KMS-11 (cell line): ENCODE data around the gene SKAP1.
"Not testable (repeated sequence)": the region's sequence is repeated elsewhere in the genome, so short reads cannot be mapped to it uniquely, and the experiment has no call there.

ENCODE experiments used
- H2AFZ ChIP-seq: fragments of 200-600 bp; sonication (generic); 2 replicates; pipeline ENCODE4 v1.6.1; 2016; ENCODE audit warnings: antibody characterized with exemption, mixed run types, low read depth
- H3K27ac ChIP-seq: fragments of 200-600 bp; sonication (generic); 2 replicates; pipeline ENCODE4 v1.6.1; 2016; ENCODE audit warnings: mild to moderate bottlenecking, mixed run types
- H3K27me3 ChIP-seq: fragments of 200-600 bp; sonication (generic); 2 replicates; pipeline ENCODE4 v1.6.1; 2017; ENCODE audit warnings: mild to moderate bottlenecking, low read depth, mixed run types, moderate library complexity; ENCODE audit not compliant: insufficient read depth
- H3K36me3 ChIP-seq: fragments of 200-600 bp; sonication (generic); 2 replicates; pipeline ENCODE4 v1.6.1; 2017; ENCODE audit warnings: mild to moderate bottlenecking, mixed run types; ENCODE audit not compliant: insufficient read depth
- H3K4me1 ChIP-seq: fragments of 200-600 bp; sonication (generic); 2 replicates; pipeline ENCODE4 v1.6.1; 2016; ENCODE audit warnings: mild to moderate bottlenecking, low read depth, mixed run types; ENCODE audit not compliant: poor library complexity, severe bottlenecking
- H3K4me2 ChIP-seq: fragments of 200-600 bp; sonication (generic); 2 replicates; pipeline ENCODE4 v1.7.0; 2016; ENCODE audit warnings: mild to moderate bottlenecking, mixed run types
- H3K4me3 ChIP-seq: fragments of 200-600 bp; sonication (generic); IDR thresholded peaks from 2 replicates; pipeline ENCODE4 v1.6.1; 2017; ENCODE audit warnings: low read depth, low read length, mixed read lengths; ENCODE audit not compliant: insufficient read depth
- H3K79me2 ChIP-seq: fragments of 200-600 bp; sonication (generic); 2 replicates; pipeline ENCODE4 v1.6.1; 2016; ENCODE audit warnings: low read depth, mixed run types; ENCODE audit not compliant: insufficient read depth
- H3K9ac ChIP-seq: fragments of 200-600 bp; sonication (generic); 2 replicates; pipeline ENCODE4 v1.6.1; 2016; ENCODE audit warnings: mild to moderate bottlenecking, mixed run types
- H4K20me1 ChIP-seq: fragments of 200-600 bp; sonication (generic); 2 replicates; pipeline ENCODE4 v1.6.1; 2016; ENCODE audit warnings: mild to moderate bottlenecking, mixed run types; ENCODE audit not compliant: insufficient read depth
- CTCF ChIP-seq: fragments of 200-600 bp; sonication (generic); conservative IDR thresholded peaks from 2 replicates; pipeline ENCODE4 v1.6.1; 2017; ENCODE audit warnings: low read depth, mild to moderate bottlenecking, antibody characterized with exemption, low read length, moderate library complexity, mixed read lengths

SKAP1 gene

GRCh38 chr17:48209973-48210372, 220.0 kb downstream of the SKAP1 start:
- no peak overlapping the region for H2AFZ ChIP-seq
- no peak overlapping the region for H3K27ac ChIP-seq
- no peaks in the 10 kb centered on the region for H4K20me1 ChIP-seq
- no peaks in the 10 kb centered on the region for H3K36me3 ChIP-seq
- no peak overlapping the region for H3K4me2 ChIP-seq
- H3K9ac ChIP-seq, result no peak overlapping the region
- no peak for TF ChIP-seq CTCF
- no peaks in the 10 kb centered on the region for H3K27me3 ChIP-seq
- H3K4me1 ChIP-seq, result no peaks in the 10 kb centered on the region
- no peak overlapping the region for H3K4me3 ChIP-seq
- H3K79me2 ChIP-seq, result no peaks in the 10 kb centered on the region

- Histone ChIP-seq H2AFZ (no peak overlapping the region), H3K27ac (no peak overlapping the region), H3K27me3 (no peaks in the 10 kb centered on the region), H3K79me2 (no peaks in the 10 kb centered on the region), H3K4me2 (no peak overlapping the region), H3K36me3 (no peaks in the 10 kb centered on the region), H3K4me3 (no peak overlapping the region), H3K4me1 (no peaks in the 10 kb centered on the region), H3K9ac (no peak overlapping the region), H4K20me1 (no peaks in the 10 kb centered on the region)
- TF ChIP-seq CTCF, result no peak
Observed at GRCh38 chr17:48207776-48208544, 222.1 kb downstream of the SKAP1 start.

- H2AFZ ChIP-seq, H3K4me3 ChIP-seq, H3K4me1 ChIP-seq, H3K27ac ChIP-seq, H3K36me3 ChIP-seq, H3K9ac ChIP-seq, H3K79me2 ChIP-seq, H3K4me2 ChIP-seq, H3K27me3 ChIP-seq, H4K20me1 ChIP-seq: not testable (repeated sequence)
Observed at GRCh38 chr17:48207036-48207435, 223.0 kb downstream of the SKAP1 start.

- no peak overlapping the region for H3K4me3 ChIP-seq
- TF ChIP-seq CTCF, result no peak
- no peaks in the 10 kb centered on the region for H3K79me2 ChIP-seq
- no peak overlapping the region for H2AFZ ChIP-seq
- no peaks in the 10 kb centered on the region for H3K27me3 ChIP-seq
- H4K20me1 ChIP-seq, result no peaks in the 10 kb centered on the region
- no peaks in the 10 kb centered on the region for H3K4me1 ChIP-seq
- H3K36me3 ChIP-seq, result no peaks in the 10 kb centered on the region
- no peak overlapping the region for H3K9ac ChIP-seq
- H3K27ac ChIP-seq, result no peak overlapping the region
- H3K4me2 ChIP-seq, result no peak overlapping the region
Observed at GRCh38 chr17:48202959-48203358, 227.1 kb downstream of the SKAP1 start.

GRCh38 chr17:48198950-48199541, 231.0 kb downstream of the SKAP1 start:
- H3K79me2 ChIP-seq, result no peaks in the 10 kb centered on the region
- no peaks in the 10 kb centered on the region for H4K20me1 ChIP-seq
- no peak for TF ChIP-seq CTCF
- no peak overlapping the region for H3K4me3 ChIP-seq
- H3K36me3 ChIP-seq, result no peaks in the 10 kb centered on the region
- H3K27ac ChIP-seq, result no peak overlapping the region
- no peaks in the 10 kb centered on the region for H3K27me3 ChIP-seq
- H3K9ac ChIP-seq, result no peak overlapping the region
- no peak overlapping the region for H3K4me2 ChIP-seq
- no peak overlapping the region for H2AFZ ChIP-seq
- no peaks in the 10 kb centered on the region for H3K4me1 ChIP-seq
